GM13977 (cell line): ENCODE measurements around the gene CEP72.

Source experiments
- DNase-seq: peaks from one replicate; pipeline ENCODE4 v3.0.0; 2012; ENCODE audit warnings: low spot score
- CTCF ChIP-seq: IDR thresholded peaks from 2 replicates; pipeline ENCODE4 v1.5.1; 2012; ENCODE audit warnings: mild to moderate bottlenecking, control low read depth; ENCODE audit not compliant: insufficient read depth; ENCODE audit errors: extremely low read depth, missing control alignments
- in situ Hi-C: fragments of 300-500 bp; cut with MboI; formaldehyde crosslinking; loops from one replicate; pipeline ENCODE4 v1.12.0; 2022; ENCODE audit warnings: low sequenced_read_pairs, low pct_unique_long_range_greater_than_20kb, mixed read lengths, inconsistent platforms; ENCODE audit not compliant: unreplicated experiment

Gene CEP72

GRCh38 chr5:610744-611730, 1.1 kb upstream of the CEP72 start:
- no peak for TF ChIP-seq CTCF
- in situ Hi-C loops = no loop called here
- DNase-seq = no peak

GRCh38 chr5:612498-613424, 621 bp downstream of the CEP72 start:
- in situ Hi-C loops = no loop called here
- TF ChIP-seq CTCF = no peak
- DNase-seq = peak; percentile 45

- TF ChIP-seq CTCF = peak; percentile 16
- DNase-seq = no peak
- in situ Hi-C loops = no loop called here
Measured at GRCh38 chr5:616484-617039, 4.4 kb downstream of the CEP72 start.

GRCh38 chr5:617896-618295, 5.8 kb downstream of the CEP72 start:
- in situ Hi-C loops = no loop called here
- DNase-seq = no peak
- no peak for TF ChIP-seq CTCF

- no peak for TF ChIP-seq CTCF
- in situ Hi-C loops = no loop called here
- no peak for DNase-seq
Measured at GRCh38 chr5:618450-618849, 6.3 kb downstream of the CEP72 start.

GRCh38 chr5:619444-619843, 7.3 kb downstream of the CEP72 start:
- DNase-seq = no peak
- in situ Hi-C loops = no loop called here
- TF ChIP-seq CTCF = no peak
